PC-9 (cell line): Measurements from ENCODE around the gene EXOG.

ENCODE experiments used
- EZH2 ChIP-seq: fragments of 200-600 bp; sonication (generic); IDR thresholded peaks from 2 replicates; pipeline ENCODE4 v1.8.0; 2017; ENCODE audit warnings: antibody characterized with exemption, low read depth
- TF ChIP-seq, protein P1 (sequence below): fragments of 200-600 bp; sonication (generic); conservative IDR thresholded peaks from 2 replicates; pipeline ENCODE4 v1.6.1; 2017; ENCODE audit warnings: mixed run types, antibody characterized with exemption, mild to moderate bottlenecking, moderate library complexity

GRCh38 chr3:38446812-38447211 is 49.3 kb upstream of the EXOG start:
- TF ChIP-seq, protein P1, sequence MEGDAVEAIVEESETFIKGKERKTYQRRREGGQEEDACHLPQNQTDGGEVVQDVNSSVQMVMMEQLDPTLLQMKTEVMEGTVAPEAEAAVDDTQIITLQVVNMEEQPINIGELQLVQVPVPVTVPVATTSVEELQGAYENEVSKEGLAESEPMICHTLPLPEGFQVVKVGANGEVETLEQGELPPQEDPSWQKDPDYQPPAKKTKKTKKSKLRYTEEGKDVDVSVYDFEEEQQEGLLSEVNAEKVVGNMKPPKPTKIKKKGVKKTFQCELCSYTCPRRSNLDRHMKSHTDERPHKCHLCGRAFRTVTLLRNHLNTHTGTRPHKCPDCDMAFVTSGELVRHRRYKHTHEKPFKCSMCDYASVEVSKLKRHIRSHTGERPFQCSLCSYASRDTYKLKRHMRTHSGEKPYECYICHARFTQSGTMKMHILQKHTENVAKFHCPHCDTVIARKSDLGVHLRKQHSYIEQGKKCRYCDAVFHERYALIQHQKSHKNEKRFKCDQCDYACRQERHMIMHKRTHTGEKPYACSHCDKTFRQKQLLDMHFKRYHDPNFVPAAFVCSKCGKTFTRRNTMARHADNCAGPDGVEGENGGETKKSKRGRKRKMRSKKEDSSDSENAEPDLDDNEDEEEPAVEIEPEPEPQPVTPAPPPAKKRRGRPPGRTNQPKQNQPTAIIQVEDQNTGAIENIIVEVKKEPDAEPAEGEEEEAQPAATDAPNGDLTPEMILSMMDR, result no peak
- TF ChIP-seq EZH2, result no peak
